Natural killer cell (primary cell): ENCODE measurements around the gene ISLR. TPM values are rescaled to one million over a fixed set of nuclear protein-coding genes. Genes with fewer than 3 reads are reported as not detected.

Source experiments
- ATAC-seq, 3 donors: fragments of 150-1000 bp in 2 of 3; fragments of 200-7000 bp in 1 of 3; cut with Tn5 transposase; 1 replicate in 1 of 3; 2 replicates in 2 of 3; pipeline ENCODE4 v1.10.0; 2021; ENCODE audit warnings: mild to moderate bottlenecking in 2 of 3, moderate library complexity in 2 of 3
- DNase-seq, 2 donors: peaks; one replicate each; pipeline versions ENCODE4 v3.0.0 to v3.0.0-alpha.2; 2013 to 2021; ENCODE audit warnings: mixed read lengths in 1 of 2
- H3K27ac ChIP-seq: one replicate; pipeline ENCODE4 v1.5.1; 2013; ENCODE audit warnings: mild to moderate bottlenecking, low read length
- H3K27me3 ChIP-seq: one replicate; pipeline ENCODE4 v1.6.1; 2013; ENCODE audit warnings: low read length; ENCODE audit not compliant: control insufficient read depth, insufficient read depth
- H3K36me3 ChIP-seq: one replicate; pipeline ENCODE4 v1.6.1; 2013; ENCODE audit warnings: low read length; ENCODE audit not compliant: control insufficient read depth, insufficient read depth
- H3K4me1 ChIP-seq: one replicate; pipeline ENCODE4 v1.6.1; 2013; ENCODE audit warnings: low read length; ENCODE audit not compliant: control insufficient read depth, insufficient read depth
- H3K4me3 ChIP-seq: one replicate; pipeline ENCODE4 v1.5.1; 2013; ENCODE audit warnings: low read length
- H3K9me3 ChIP-seq: one replicate; pipeline ENCODE4 v1.6.1; 2013; ENCODE audit warnings: low read length; ENCODE audit not compliant: control insufficient read depth, insufficient read depth
- H3K27ac Mint-ChIP-seq, 2 donors: one replicate each; pipeline ENCODE4 v1.8.0; 2022; ENCODE audit warnings: mild to moderate bottlenecking in 2 of 2, mixed read lengths in 2 of 2, moderate library complexity in 1 of 2
- H3K27me3 Mint-ChIP-seq, 2 donors: one replicate each; pipeline ENCODE4 v1.8.0; 2022; ENCODE audit warnings: low read depth in 2 of 2, mixed read lengths in 2 of 2
- H3K36me3 Mint-ChIP-seq: one replicate; pipeline ENCODE4 v1.8.0; 2022; ENCODE audit warnings: mixed read lengths
- H3K4me1 Mint-ChIP-seq, 2 donors: one replicate each; pipeline ENCODE4 v1.8.0; 2022; ENCODE audit warnings: mixed read lengths in 2 of 2
- H3K4me3 Mint-ChIP-seq: one replicate; pipeline ENCODE4 v1.8.0; 2022; ENCODE audit warnings: mild to moderate bottlenecking, moderate library complexity, mixed read lengths
- H3K9me3 Mint-ChIP-seq, 2 donors: one replicate each; pipeline ENCODE4 v1.8.0; 2022; ENCODE audit warnings: mixed read lengths in 2 of 2
- WGBS: methylation state at CpG from one replicate; pipeline ENCODE4 v1.1.7; 2013; ENCODE audit warnings: missing lambda C conversion rate; ENCODE audit not compliant: insufficient coverage; 5-methylcytosine and 5-hydroxymethylcytosine counted together
- intact Hi-C: fragments of 100-400 bp; cut with micrococcal nuclease; formaldehyde crosslinking; loops from one replicate; pipeline ENCODE4 v1.14.2; 2022
- total RNA-seq, 4 donors: library from RNA; stranded (reverse); fragments of 120-200 nt in 1 of 4; gene quantifications; one replicate each; pipeline versions ENCODE4 v1.2.3 to v1.2.4, GENCODE V29; 2013 to 2022
- TF ChIP-seq, protein P1 (sequence below): fragments of 200-600 bp; IDR thresholded peaks from one replicate; pipeline ENCODE4 v1.8.0; 2022; ENCODE audit warnings: antibody characterized with exemption

ISLR gene
- total RNA-seq, 3 donors from 2014 or later (not counting 1 experiment from before 2014, with no cell fraction given): not detected

DNA sequence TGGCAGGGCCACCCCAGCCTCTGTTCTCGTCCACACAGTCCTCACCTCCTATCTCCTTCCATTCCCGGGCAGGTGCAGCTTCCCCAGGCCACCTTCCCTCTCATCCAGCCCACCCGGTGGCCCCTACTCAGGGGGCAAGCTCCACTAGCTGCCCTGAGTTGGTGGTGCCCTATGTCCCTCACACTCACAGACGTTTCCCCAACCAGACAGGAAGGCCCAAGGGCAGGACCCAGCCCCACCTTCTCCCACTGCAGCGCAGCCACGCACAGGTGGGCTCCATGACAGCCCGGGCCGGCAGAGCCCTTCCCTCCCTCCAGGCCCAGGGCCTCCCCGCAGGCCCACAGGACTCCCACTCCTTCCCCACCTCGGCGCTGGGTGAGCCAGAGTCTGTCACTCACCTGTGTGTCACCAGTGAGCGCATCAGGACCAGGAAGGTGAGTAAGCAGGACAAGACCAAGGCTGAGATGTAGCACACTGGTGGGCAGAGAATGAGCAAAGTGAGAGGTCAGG lies 11.1 kb downstream of the ISLR start:
- Histone ChIP-seq H3K27me3 (no peaks in the 10 kb centered on the region), H3K36me3 (no peaks in the 10 kb centered on the region), H3K4me1 (no peaks in the 10 kb centered on the region), H3K9me3 (no peaks in the 10 kb centered on the region), H3K4me3 (no peak overlapping the region), H3K27ac (no peak overlapping the region)
- WGBS: 70% methylated on average over 12 of the region's 12 CpGs
- ATAC-seq (no peak), DNase-seq (no peak)
- TF ChIP-seq, protein P1, sequence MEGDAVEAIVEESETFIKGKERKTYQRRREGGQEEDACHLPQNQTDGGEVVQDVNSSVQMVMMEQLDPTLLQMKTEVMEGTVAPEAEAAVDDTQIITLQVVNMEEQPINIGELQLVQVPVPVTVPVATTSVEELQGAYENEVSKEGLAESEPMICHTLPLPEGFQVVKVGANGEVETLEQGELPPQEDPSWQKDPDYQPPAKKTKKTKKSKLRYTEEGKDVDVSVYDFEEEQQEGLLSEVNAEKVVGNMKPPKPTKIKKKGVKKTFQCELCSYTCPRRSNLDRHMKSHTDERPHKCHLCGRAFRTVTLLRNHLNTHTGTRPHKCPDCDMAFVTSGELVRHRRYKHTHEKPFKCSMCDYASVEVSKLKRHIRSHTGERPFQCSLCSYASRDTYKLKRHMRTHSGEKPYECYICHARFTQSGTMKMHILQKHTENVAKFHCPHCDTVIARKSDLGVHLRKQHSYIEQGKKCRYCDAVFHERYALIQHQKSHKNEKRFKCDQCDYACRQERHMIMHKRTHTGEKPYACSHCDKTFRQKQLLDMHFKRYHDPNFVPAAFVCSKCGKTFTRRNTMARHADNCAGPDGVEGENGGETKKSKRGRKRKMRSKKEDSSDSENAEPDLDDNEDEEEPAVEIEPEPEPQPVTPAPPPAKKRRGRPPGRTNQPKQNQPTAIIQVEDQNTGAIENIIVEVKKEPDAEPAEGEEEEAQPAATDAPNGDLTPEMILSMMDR: no peak
- intact Hi-C loops: no loop called here
- Mint-ChIP-seq H3K9me3 (no peaks in the 10 kb centered on the region), H3K4me3 (no peak overlapping the region), H3K27ac (no peak overlapping the region), H3K27me3 (peaks cover 0 to 2% of the 10 kb centered on the region in 2 donors), H3K36me3 (no peaks in the 10 kb centered on the region), H3K4me1 (no peaks in the 10 kb centered on the region)

DNA sequence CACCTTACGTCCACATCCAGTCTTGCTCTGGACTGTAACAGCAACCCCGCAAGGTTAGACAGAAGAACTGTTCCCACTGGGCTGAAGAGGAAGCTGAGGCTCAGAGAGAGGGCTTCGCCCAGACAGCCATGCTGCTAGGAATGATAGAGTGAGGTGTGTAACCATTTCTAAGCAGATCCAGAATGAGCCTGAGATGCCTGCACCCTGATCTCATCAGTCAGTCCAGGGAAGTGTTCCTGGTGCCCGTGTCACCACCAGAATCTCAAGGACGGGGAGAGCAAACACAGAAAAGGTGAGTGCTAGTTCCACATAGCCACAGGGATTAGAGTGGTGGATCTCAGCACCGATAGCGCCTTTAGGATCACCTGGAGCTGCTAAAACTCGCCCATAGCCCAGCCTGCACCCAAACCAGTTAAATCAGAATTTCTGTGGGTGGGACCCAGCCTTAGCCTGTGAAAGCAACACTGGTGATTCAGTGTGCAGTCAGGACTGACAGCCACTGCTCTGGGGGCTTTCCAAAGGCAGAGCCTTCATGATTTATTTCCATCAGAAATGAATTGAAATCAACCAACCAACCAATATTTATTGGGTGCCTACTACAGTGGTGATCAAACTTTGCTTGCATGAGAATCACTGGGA lies 12.3 kb downstream of the ISLR start:
- no peak for ATAC-seq
- H3K36me3 Mint-ChIP-seq: no peaks in the 10 kb centered on the region
- H3K4me3 Mint-ChIP-seq: no peak overlapping the region
- H3K27ac Mint-ChIP-seq: no peak overlapping the region
- Histone ChIP-seq H3K27me3 (no peaks in the 10 kb centered on the region), H3K4me3 (no peak overlapping the region), H3K27ac (no peak overlapping the region), H3K36me3 (no peaks in the 10 kb centered on the region), H3K4me1 (no peaks in the 10 kb centered on the region), H3K9me3 (no peaks in the 10 kb centered on the region)
- no peaks in the 10 kb centered on the region for H3K4me1 Mint-ChIP-seq
- TF ChIP-seq, protein P1: no peak
- H3K9me3 Mint-ChIP-seq: no peaks in the 10 kb centered on the region
- DNase-seq: no peak
- intact Hi-C loops: no loop called here
- H3K27me3 Mint-ChIP-seq: peaks cover 0 to 2% of the 10 kb centered on the region in 2 donors
- WGBS: 74% methylated on average over 8 of the region's 8 CpGs

DNA sequence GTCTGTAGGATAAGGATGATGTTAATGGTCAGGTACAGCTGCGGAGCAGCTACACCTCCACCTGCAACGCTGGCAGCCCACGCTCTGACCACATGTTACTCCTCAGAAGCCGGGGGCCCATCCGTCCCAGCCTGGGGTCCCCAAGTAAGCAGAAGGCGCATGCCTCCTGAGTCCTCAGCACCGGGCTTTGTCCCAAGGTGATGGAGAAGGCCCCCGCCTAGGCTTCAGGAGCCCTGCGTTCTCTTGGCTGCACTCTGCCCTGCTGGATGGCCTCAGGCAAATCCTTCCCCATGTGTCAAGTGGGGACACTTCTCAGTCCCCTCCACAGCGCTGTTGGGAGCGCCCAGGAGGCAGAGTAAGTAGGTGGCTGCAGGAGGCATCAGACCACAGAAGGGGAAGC lies 14.7 kb downstream of the ISLR start:
- ATAC-seq (no peak), DNase-seq (no peak)
- Histone ChIP-seq H3K9me3 (no peaks in the 10 kb centered on the region), H3K27ac (no peak overlapping the region), H3K27me3 (no peaks in the 10 kb centered on the region), H3K36me3 (no peaks in the 10 kb centered on the region), H3K4me3 (no peak overlapping the region), H3K4me1 (no peaks in the 10 kb centered on the region)
- no peaks in the 10 kb centered on the region for H3K4me1 Mint-ChIP-seq
- intact Hi-C loops: no loop called here
- H3K9me3 Mint-ChIP-seq: no peaks in the 10 kb centered on the region
- peaks cover 0 to 2% of the 10 kb centered on the region in 2 donors for H3K27me3 Mint-ChIP-seq
- 92% methylated on average over 11 of the region's 11 CpGs for WGBS
- TF ChIP-seq, protein P1: no peak
- H3K27ac Mint-ChIP-seq: no peak overlapping the region
- H3K4me3 Mint-ChIP-seq: no peak overlapping the region
- H3K36me3 Mint-ChIP-seq: no peaks in the 10 kb centered on the region

DNA sequence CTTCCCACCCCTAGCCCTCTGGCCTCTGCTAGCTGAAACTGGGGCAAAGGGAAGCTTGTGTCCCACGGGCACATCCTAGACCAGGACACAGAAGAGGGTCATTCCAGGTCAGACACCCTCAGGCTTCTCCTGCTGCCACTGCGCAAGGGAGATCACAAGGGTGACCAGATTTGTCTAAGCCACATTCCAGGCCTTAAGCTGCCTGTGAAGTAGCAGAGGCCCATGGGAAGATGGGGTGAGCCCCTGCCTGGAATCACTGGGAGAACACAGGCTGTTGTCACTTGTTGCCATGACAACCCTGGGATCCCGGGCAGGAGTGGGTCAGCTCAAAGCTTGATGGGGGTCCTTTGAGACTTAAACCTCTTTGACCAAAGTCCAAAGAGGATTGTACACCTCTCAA lies 18.3 kb downstream of the ISLR start:
- H3K9me3 Mint-ChIP-seq: no peaks in the 10 kb centered on the region
- H3K27me3 ChIP-seq: no peaks in the 10 kb centered on the region
- no peaks in the 10 kb centered on the region for H3K36me3 ChIP-seq
- TF ChIP-seq, protein P1: no peak
- no peak for ATAC-seq
- no peaks in the 10 kb centered on the region for H3K27me3 Mint-ChIP-seq
- H3K27ac ChIP-seq: no peak overlapping the region
- H3K9me3 ChIP-seq: no peaks in the 10 kb centered on the region
- H3K36me3 Mint-ChIP-seq: no peaks in the 10 kb centered on the region
- DNase-seq: no peak
- H3K27ac Mint-ChIP-seq: no peak overlapping the region
- peaks cover 3% of the 10 kb centered on the region for H3K4me1 ChIP-seq
- 72% methylated on average over 3 of the region's 3 CpGs for WGBS
- no peak overlapping the region for H3K4me3 Mint-ChIP-seq
- intact Hi-C loops: no loop called here
- H3K4me1 Mint-ChIP-seq: no peaks in the 10 kb centered on the region
- H3K4me3 ChIP-seq: no peak overlapping the region
